NB4 (cell line): ENCODE measurements around the gene NR3C1.

Source experiments
- CTCF ChIP-seq: IDR thresholded peaks from one replicate; pipeline ENCODE4 v1.5.1; 2012; ENCODE audit warnings: low read depth, low read length
- POLR2A ChIP-seq: IDR thresholded peaks from 2 replicates; pipeline ENCODE4 v1.6.1; 2011; ENCODE audit warnings: mild to moderate bottlenecking; ENCODE audit not compliant: insufficient read length; ENCODE audit errors: extremely low read depth

- TF ChIP-seq CTCF = no peak
- no peak for TF ChIP-seq POLR2A
These were observed 91.5 kb downstream of the NR3C1 start for GRCh38 chr5:143311955-143312354.
